Kidney capillary endothelial cell (primary cell): ENCODE measurements around the gene MSMP.

Experiments
- DNase-seq: peaks from one replicate; pipeline ENCODE4 v3.0.0-alpha.2; 2018; ENCODE audit warnings: low spot score

MSMP gene

DNA sequence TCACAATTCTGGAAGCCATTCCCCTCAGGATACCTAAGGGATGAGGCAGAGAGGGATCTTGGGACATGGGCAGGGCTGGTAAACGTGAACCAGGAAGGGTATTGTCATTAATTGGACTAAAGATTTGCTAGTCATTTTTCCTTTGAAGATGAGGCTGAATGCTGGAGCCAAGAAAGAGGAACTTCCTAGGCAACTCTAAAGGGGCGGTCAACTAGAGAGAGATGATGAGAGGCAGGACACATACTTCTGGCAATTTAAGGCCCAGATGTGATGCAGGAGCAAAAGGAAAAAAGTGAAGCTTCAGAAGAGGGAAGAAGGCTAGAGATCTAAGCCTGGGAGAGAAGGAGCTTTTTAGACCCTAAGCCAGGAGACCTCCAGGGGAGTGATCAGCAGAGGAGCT lies 10.6 kb downstream of the MSMP start:
- DNase-seq = no peak

DNA sequence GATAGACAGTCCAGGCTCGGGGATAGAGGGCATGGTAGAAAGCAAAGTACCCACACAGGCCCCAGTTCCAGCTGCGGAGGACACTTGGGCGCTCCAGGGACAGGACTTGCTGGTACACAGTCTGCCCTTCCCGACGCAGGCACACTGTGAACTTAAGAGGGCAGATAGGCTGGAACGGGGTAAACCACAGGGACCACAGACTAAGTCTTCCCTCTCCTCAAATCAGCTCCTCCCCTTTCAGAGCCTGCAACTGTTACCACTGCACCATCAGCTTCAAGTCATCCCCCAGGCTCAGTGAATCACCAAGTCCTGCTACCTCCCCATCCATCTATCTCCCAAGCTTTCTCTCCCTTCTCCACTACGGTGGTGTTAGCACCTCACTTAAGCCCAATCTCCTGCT lies 12.3 kb downstream of the MSMP start:
- no peak for DNase-seq

DNA sequence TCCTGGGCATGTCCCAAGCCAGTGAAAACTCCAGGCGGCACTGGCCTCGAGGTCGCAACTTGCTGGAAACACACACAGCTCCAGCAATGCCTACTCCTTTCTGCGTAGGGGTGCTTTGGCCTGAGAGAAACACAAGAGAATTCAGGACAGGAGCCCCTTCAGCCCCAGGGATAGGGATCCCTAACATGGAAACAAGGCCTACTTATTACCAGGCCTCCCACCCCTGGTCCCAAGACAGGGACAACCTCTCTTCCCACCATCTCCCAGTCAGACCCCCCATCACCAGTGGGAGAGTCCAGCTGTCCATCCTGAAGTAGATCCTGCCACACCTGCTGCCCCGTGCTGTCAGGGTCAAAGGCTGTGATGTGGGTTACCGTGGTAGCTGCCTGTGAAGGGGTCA lies 13.8 kb downstream of the MSMP start:
- no peak for DNase-seq

DNA sequence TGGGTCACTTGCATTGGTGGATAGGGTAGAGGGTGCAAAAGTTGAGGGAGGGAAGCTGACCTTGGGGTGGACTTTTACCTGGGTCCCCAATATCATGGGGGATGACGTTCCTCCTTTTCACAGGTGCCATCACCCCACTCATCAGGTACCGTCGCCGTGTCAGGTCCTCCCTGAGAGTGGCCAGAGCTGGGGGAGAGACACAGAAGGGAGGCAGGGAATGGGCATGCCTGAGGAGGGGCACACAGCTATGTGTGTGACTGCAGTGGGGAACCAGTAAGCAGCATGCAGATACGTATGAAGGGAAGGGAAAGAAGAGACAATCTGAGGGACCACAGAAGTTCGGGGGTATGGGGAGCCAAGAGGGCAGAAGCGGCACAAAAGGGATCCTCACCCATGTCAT lies 15.2 kb downstream of the MSMP start:
- no peak for DNase-seq

DNA sequence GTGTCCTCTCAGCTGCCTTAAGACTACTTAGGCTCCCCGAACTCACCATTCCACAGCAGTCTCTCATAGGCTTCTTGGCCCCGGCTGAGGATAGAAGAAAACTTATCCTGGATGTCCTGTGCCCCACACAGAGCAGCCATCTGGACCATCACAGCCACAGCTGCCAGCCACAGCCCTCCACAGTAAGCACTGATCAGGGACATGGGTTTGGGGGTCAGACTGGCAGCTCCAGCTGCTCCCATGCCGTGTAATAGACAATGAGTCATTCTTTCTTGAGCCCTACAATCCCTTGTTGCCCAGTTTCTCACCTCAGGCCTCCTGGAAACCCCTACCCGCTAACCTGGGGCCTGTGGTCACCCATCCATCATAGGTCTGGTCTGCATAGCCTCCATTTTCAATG lies 15.9 kb downstream of the MSMP start:
- no peak for DNase-seq

DNA sequence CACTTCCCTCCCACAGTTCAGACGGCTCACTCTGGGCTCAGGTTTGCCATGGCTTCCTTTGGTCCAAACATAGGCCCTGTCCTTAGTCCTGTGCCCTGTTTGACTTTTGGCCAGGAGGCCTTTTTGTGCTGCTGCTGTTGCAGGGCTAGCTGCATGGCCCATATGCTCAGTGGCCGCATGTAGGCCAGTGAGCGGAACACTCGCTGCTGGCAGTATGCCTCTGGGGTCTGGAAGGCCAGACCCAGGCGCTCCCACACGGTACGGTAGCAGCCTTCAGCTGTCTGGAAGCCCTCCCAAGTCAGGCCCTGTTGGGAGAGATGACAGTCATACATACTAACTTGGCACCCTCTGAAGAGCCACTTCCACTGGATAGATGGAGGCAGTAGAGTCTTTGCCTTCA lies 16.9 kb downstream of the MSMP start:
- DNase-seq = no peak

DNA sequence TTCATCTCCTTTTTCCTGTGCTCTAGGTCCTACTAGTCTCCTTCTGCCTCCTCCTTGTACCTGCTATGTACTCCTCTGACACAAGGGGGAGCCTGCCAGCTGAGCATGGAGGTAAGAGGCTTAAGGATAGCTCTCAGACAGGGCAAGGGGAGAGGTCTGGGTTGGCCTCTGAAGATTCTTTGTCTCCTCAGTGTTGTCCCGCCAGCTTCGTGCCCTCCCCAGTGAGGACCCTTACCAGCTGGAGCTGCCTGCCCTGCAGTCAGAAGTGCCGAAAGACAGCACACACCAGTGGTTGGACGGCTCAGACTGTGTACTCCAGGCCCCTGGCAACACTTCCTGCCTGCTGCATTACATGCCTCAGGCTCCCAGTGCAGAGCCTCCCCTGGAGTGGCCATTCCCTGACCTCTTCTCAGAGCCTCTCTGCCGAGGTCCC lies 17.9 kb downstream of the MSMP start:
- DNase-seq = no peak

DNA sequence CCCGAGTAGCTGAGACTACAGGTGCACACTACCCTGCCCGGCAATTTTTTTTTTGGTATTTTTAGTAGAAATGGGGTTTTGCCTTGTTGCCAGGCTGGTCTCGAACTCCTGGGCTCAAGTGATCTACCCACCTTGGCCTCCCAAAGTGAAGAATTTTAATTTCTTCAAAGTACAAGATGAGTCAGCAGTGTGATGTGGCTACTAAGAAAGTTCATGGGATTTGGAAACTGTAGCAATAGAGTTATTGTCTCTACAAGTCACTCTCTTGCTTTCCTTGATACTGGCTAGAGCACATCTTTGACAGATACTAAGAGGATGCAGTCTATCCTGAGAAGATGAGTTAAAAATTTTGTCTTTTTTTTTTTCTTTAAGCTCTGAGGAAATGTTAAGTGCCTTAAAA lies 20.0 kb downstream of the MSMP start:
- DNase-seq = no peak

DNA sequence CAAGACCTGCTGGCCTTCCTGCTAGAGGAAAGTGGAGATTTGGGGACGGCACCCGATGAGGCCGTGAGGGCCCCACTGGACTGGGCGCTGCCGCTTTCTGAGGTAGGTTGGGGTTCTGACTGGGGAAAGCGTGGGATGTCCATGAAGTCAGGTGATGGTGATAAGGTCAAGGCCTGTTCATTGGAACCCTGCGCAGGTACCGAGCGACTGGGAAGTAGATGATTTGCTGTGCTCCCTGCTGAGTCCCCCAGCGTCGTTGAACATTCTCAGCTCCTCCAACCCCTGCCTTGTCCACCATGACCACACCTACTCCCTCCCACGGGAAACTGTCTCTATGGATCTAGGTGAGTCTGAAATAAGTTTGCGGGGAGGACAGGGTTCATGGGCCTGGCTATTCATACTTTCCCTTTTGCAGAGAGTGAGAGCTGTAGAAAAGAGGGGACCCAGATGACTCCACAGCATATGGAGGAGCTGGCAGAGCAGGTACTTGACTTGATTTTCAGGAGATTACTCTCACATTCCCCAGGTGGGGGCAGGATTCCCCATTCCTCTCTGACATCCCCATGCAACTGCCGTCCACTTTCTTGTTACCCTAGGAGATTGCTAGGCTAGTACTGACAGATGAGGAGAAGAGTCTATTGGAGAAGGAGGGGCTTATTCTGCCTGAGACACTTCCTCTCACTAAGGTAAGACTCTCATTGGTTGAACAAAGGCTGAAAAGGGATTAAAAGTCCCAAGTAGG lies 21.1 kb downstream of the MSMP start:
- no peak for DNase-seq

DNA sequence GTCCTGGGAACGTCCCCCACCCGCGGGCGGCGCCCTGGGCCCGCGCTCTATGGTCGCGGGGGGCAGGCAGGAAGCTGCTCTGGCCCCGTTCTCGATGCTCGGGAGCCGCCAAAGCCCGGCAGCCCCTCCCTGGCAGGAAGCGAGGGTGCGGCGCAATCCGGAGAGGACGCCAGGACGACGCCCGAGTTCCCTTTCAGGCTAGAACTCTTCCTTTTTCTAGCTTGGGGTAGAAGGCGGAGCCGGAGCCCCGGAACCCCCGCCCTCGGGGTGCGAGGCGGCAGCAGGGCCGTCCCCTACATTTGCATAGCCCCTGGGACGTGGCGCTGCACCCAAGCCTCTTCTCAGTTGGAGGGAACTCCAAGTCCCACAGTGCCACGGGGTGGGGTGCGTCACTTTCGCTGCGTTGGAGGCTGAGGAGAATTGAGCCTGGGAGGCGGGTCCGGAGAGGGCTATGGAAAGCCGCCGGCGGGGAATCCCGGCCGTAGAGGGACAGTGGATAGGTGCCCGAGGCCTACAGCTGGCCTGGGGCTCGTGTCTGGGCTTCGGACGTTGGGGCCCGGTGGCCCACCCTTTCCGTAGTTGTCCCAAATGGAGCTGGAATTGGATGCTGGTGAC lies 21.8 kb downstream of the MSMP start, which contains the start of the genes CREB3 and TLN1:
Gene CREB3 (plus strand): TSS at position 482 of the 615 bp plus-strand sequence. CDS start 107 bp downstream, at position 589.
Gene TLN1 (minus strand): TSS at position 11 of the 615 bp plus-strand sequence. CDS start 6,501 bp downstream, outside the sequence.
- peak; percentile 97 for DNase-seq

DNA sequence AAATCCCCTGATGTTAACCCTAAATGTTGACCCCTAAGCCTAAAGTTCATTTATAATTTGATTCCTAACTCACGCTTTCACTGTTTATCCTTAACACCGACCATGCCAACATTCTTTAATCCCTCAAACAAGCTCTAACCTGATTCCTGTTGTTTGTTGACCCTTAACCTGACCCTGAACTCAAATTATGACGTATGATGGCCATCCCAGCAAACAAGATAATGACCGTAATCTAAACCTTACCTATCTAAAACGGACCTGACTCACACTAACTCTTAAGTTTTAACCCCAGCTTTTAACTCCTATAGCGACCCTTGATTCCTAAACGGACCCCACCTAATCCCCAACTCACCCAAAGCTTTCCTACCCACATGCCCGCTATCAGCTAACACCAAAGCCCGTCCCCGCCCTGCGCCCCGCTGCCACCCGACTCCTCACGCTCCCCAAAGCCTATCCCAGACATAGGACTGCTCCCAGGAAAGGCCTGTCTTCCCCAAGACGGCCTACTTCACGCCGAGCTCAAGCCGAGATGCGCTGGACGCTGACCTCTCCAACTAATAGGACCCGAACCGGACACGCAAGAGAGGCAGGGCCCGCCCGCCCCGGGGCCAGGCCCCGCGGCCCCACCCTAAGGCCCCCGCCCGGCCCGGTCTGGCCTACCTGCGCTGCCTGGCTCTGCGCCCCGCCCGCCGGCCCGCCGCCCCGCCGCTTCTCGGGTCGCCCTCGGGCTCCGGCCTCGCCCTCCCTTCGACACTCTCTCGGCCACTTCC lies 22.5 kb downstream of the MSMP start:
- DNase-seq = no peak

DNA sequence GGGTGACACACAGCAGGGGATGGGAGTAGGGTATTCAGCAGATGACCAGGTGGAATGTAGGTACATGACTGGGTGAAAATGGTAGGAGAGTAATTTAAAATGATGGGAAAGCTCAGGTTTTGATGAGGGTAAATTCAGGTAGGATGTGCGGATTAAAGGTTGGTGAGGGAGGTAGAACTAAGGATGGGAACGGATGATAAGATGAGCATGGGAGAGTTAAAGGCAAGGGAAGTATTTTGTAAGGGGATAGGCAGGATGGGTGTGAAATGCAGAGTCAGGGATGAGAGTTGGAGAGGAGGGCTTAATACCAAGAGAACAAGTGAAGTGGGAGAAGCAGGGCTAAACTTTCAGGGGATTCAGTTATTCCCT lies 23.6 kb downstream of the MSMP start:
- no peak for DNase-seq

DNA sequence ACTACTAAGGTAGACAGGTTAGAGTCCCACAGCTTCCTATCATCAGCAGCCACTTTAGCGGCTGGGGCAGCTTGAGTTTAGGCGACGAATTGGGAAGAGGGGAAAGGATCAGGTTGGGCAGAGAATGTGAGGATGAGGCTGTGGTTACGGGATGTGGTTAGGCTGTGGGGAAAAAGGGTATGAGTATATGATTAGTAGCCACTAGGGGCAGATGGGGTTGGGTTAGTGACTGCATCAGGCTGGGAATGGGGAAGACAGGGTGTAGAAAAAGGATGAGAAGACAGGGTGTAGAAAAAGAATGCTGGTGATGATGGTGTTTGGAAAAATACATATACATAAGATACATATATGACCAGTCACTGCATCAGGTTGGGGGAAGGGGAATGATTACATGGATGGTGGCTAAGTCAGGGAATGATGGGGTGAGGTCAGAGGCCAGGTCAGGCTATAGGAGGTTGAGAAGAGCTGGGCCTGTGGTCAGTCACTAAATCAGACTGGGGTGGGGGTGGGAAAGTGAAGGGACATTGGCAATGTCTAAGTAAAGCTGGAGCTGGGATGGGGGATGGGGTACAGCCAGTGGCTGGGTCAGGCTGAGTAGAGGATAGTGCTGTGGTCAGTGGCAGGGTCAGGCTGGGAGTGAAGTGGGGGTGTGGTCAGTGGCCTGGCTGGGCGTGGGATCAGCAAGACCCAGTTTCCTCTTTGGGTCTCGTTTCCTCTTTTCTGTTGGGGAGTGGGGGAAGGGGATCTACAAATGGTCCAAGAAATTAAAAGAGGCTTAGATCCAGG lies 24.2 kb downstream of the MSMP start:
- DNase-seq = no peak

DNA sequence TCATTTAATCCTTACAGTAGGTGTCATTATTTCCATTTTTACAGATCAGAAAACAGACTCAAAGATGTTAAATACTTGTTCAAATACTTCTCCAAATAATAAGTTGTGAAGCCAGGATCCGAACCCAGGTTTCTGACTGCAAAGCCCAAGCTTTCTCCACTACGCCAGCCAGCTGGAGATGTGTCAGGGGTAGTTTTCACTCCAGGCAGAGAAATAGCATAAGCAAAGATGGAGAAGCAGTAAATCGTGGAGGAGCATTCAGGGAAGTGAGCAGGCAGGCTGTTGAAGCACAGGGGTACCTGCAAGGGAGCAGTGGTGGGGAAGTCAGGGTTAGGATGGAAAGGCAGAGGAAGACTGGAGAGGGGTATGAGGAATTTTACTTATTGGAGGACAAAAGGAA lies 25.0 kb downstream of the MSMP start:
- DNase-seq = no peak

DNA sequence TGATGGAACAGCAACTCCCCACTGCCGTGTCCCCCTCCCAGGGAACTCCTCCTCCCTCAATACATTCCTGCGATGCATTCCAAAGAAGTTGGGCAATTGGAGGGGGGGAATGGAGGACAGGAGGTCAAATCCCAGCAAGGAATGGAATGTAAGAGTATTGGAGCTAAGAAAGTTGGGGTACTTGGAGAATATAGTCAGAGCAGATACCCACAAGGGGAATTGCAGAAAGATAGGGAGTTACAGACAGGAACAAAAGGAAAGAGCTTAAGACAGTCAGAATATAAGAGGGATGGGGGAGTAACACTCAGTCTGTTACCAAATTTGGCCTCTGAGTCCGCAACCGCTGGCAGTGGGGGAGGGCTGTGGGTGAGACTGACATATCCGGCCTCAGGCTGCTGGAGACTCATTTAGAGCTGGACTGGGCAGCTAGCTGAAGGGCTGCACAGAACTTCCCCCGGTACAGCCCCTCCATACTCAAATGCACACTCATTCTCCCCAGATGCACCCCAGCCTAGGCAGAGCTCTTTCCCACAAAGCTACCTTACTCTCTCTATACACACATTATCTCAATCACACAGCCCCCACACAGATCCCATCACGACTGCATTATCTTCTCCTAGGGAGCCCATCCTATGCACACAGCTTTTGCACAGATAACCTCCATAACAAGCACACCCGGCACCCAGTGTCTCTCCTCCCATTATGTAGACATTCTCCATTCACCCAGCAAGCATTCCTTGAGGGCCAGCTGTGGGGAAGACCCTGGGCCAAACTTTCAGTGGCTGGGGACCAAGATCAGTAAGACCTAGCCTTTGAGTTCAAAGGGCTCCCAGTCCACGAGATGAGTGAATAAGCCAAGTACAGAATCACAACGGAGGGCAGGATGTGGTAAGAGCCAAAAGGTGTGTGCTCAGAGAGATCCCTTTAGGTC lies 25.8 kb downstream of the MSMP start:
- DNase-seq = peak; percentile 84

DNA sequence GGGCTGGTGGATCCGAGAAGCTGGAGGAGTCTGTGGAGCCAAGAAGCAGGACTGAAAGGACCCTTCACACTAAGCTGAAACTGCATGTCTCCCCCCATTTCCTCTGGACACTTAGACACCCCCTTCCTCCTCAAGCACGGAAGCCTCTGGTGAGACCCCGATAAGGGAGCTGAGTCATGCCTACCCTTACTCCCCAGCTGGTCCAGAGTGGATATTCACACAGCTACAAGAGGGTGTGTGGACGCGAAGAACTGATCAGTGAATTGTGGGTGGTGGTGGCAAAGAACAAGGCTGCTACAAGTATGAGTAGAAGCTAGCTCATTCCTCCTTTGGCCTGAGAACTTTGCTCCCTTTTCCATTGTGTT lies 26.4 kb downstream of the MSMP start:
- DNase-seq = no peak

DNA sequence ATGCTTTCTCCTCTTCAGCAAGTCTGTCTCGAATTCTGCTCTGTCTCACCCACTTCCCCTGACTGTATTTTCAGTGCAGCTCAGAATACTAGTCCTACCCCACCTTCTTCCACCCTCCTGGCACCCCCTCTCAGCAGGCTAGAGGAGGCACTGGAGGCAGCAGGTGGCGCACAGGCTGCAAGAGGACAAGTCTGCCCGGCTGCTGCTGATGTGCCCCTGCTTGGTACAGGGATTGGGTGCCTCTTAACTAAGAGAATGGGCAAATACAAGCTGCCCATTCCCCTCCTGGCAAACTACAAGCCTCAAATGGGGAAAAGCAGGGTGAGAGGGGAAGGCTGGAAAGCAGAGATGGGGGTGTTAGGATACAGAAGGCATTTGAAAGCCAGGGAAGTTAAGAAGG lies 27.1 kb downstream of the MSMP start:
- no peak for DNase-seq

DNA sequence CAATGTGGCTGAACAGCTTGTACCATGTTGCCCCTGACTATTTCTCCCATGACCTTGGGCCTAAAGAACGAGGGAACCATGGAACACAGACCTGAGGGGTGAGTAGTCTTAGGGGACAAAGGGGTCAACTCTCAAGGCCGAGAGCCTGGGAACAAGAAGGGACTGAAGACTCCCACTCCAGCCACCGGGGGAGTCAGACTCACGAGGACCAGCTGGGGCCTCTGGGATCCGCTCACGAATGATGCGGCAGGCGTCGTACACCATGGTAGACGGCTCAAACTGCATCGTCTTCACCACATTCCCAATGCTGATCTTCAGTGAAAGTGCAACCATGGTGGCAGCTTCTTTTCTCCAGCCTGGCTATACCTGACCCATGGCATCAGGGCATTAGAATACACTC lies 28.7 kb downstream of the MSMP start:
- DNase-seq = no peak

DNA sequence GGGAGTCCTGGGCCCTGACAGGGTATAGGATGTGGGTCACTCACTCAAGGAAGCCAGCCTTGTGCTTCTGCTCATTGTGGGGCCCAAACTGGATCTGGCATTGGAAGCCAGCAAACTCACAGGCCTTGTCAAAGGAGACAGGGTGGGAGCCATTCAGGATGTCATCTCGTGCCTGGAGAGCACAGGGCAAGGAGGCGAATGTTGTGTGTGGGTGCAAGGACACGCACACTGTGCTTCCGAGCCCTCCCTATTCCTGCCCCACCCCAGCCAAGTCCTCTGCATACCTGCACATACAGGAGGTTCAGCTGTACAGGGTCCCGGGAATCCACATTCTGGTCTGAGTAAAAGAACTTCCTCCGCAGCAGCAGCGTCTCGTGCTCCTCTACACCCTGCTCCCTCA lies 30.2 kb downstream of the MSMP start:
- DNase-seq = no peak

DNA sequence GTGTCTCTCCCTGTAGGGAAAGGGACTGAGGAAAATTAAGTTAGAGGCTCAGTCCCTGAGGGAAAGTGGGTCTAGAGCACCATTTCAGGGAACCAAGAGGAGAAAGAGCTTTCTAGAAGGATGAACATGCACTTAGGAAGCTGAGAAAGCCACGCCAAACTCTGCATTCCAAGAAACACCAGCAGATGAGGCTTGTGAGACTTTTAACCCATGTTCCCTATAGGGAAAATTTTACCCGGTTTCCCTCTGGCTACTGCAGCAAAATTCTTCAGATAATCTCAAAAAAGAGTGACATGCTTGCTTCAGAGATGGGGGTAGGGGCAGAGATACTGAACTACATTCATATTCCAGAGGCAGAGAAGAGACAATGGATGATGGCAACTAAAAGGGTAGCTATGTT lies 30.6 kb downstream of the MSMP start:
- no peak for DNase-seq

DNA sequence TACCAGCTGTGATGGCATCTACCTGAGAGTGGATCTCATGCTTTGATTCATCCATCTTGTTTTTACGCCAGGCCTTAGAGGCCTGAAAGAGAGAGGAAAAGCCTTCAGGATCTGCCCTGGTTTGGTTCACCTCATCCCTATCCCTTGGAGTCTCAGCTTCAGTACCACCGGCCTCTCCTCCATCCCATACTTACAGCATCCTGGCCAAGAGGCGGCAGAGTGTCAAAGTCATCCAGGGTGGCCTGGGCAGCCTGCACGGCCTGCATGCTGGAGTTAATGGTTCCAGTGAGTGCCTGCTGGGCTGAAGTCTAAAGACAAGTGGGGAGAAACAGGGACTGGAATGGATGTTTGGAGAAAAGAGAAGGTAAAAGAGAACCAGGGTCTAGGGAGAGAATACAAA lies 34.5 kb downstream of the MSMP start:
- no peak for DNase-seq
